Heart left ventricle (tissue), 16 donors: Measurements from ENCODE around the gene PLAGL2. TPM values are rescaled to one million over a fixed set of nuclear protein-coding genes. Genes with fewer than 3 reads are reported as not detected.
A peak's percentile ranks its signal among the peaks of the same experiment; 100 is the strongest.
"Not testable (repeated sequence)": the region's sequence is repeated elsewhere in the genome, so short reads cannot be mapped to it uniquely, and the experiment has no call there.

Experiments
- ATAC-seq, 4 donors: fragments of 200-7000 bp; cut with Tn5 transposase; one replicate each; pipeline ENCODE4 v1.9.1; 2020 to 2022; ENCODE audit warnings: moderate library complexity in 4 of 4, mild to moderate bottlenecking in 3 of 4, moderate number of reproducible peaks in 1 of 4
- DNase-seq, 5 donors: peaks; one replicate each; pipeline ENCODE4 v3.0.0-alpha.2; 2020
- H3K27ac ChIP-seq, 12 donors: fragments of 200-600 bp; sonication (generic) in 4 of 12; one replicate each; pipeline versions ENCODE4 v1.5.0 to v1.8.0; 2016 to 2022; ENCODE audit warnings: mild to moderate bottlenecking in 2 of 12
- H3K27me3 ChIP-seq, 9 donors: fragments of 200-600 bp; sonication (generic) in 2 of 9; one replicate each; pipeline versions ENCODE4 v1.5.1 to v1.8.0; 2016 to 2022; ENCODE audit warnings: mild to moderate bottlenecking in 3 of 9
- H3K36me3 ChIP-seq, 9 donors: fragments of 200-600 bp; sonication (generic) in 2 of 9; one replicate each; pipeline versions ENCODE4 v1.5.0 to v1.8.0; 2018 to 2022; ENCODE audit warnings: mild to moderate bottlenecking in 2 of 9
- H3K4me1 ChIP-seq, 12 donors: fragments of 200-600 bp; sonication (generic) in 4 of 12; one replicate each; pipeline versions ENCODE4 v1.5.0 to v1.8.0; 2016 to 2022; ENCODE audit warnings: mild to moderate bottlenecking in 3 of 12
- H3K4me3 ChIP-seq, 12 donors: fragments of 200-600 bp; sonication (generic) in 4 of 12; one replicate each; pipeline versions ENCODE4 v1.5.0 to v1.8.0; 2017 to 2022; ENCODE audit warnings: mild to moderate bottlenecking in 9 of 12, moderate library complexity in 4 of 12
- H3K9me3 ChIP-seq, 12 donors: fragments of 200-600 bp; sonication (generic) in 4 of 12; one replicate each; pipeline versions ENCODE4 v1.5.0 to v1.8.0; 2016 to 2022; ENCODE audit warnings: mild to moderate bottlenecking in 1 of 12
- CTCF ChIP-seq, 12 donors: fragments of 200-600 bp; sonication (generic) in 4 of 12; IDR thresholded peaks; one replicate each; pipeline versions ENCODE4 v1.5.0 to v1.8.0; 2018 to 2022; ENCODE audit warnings: antibody characterized with exemption in 12 of 12, mild to moderate bottlenecking in 5 of 12
- POLR2A ChIP-seq, 2 donors: fragments of 450-650 bp; IDR thresholded peaks; one replicate each; pipeline ENCODE4 v1.6.1; 2017; ENCODE audit warnings: antibody characterized with exemption in 2 of 2, mild to moderate bottlenecking in 2 of 2, moderate library complexity in 2 of 2
- WGBS, 4 donors: extraction: QIAGEN DNeasy Blood & Tissue Kit in 2 of 4; methylation state at CpG; one replicate each; pipeline versions ENCODE4 v1.1.5 to v1.1.7; 2013 to 2018; 5-methylcytosine and 5-hydroxymethylcytosine counted together
- intact Hi-C, 10 donors: fragments of 100-400 bp; cut with DNase I; formaldehyde crosslinking; loops; one replicate each; pipeline versions ENCODE4 v1.11.1 to v1.14.2; 2022
- polyA plus RNA-seq, 2 donors: library from polyadenylated mRNA; stranded (reverse); fragments of 200-250 nt; gene quantifications; one replicate each; pipeline ENCODE4 v1.2.3, GENCODE V29; 2013
- total RNA-seq, 9 donors: library from RNA; depleted of rRNA in 2 of 9; stranded (reverse); fragments of >200 nt in 2 of 9; fragmentation: NEBNext Ultra II Directional in 3 of 9; extraction: Animal tissue kit (Norgen Biotek cat#: 25700) in 3 of 9; gene quantifications; one replicate each; pipeline versions ENCODE4 v1.1.0 to v1.2.4, GENCODE V29; 2016 to 2023
- donor health status: ischemic (EF 13 %, LVEDD 7.1; RV severe dilation, severe dysfunction).
- donor health status: healthy with polysubstance abuse.
- donor health status: DM: no; HTN: yes; CAD: no.
- donor health status: DM: no; HTN: no; CAD: no.
- donor health status: ischemic (EF 25% LVEDD 6.9; RV normal size, moderate dysfunction).
- donor health status: ischemic (EF 25% LVEDD 5.7; RV mildly dilated, moderate dysfunction).
- donor health status: healthy.
- donor health status: DM: yes; HTN: yes; CAD: no.
- donor health status: ischemic (EF 35%, LVEDD 5.7; RV mildly dilated, moderate dysfunction).
- donor health status: nonischemic (EF 11% LVEDD 7.7; RV severe dilation, severe dysfunction).
- donor health status: DM: yes; HTN: yes; CAD: no.
- donor health status: PGD.
- donor health status: ischemic (EF 29% LVEDD 5.4; RV normal size, mild dysfunction).
- donor health status: nonischemic (EF 23%, LVEDD 6.1; RV moderate dilation, normal function).

The PLAGL2 gene
- total and polyA plus RNA-seq, 11 donors, result 4.0 to 9.9 (median 6.3) TPM

GRCh38 chr20:32195581-32195980 lies 12.0 kb downstream of the PLAGL2 start:
- Histone ChIP-seq H3K27ac (no peak overlapping the region), H3K36me3 (peaks cover 0 to 64% (median 57%) of the 10 kb centered on the region in 9 donors), H3K9me3 (no peaks in the 10 kb centered on the region), H3K4me3 (no peak overlapping the region), H3K27me3 (no peaks in the 10 kb centered on the region), H3K4me1 (peaks cover 0 to 38% (median 18%) of the 10 kb centered on the region in 12 donors)
- DNase-seq, result no peak
- TF ChIP-seq POLR2A (IDR thresholded peaks at IDR 0.05), result no peak
- TF ChIP-seq CTCF (IDR thresholded peaks at IDR 0.05), result no peak
- 73 to 77% (median 75%) methylated on average over 7 of the region's 7 CpGs for WGBS, 4 donors
- no peak for ATAC-seq
- intact Hi-C loops, result no loop called here

GRCh38 chr20:32193996-32194395 lies 13.5 kb downstream of the PLAGL2 start:
- H3K27ac ChIP-seq, result peak overlapping the region in 5 of 12 donors; percentile 1 to 33 (median 21)
- intact Hi-C loops, result no loop called here
- H3K4me3 ChIP-seq, result no peak overlapping the region
- DNase-seq, result no peak
- 37 to 49% (median 43%) methylated on average over 6 of the region's 6 CpGs for WGBS, 4 donors
- H3K4me1 ChIP-seq, result peaks cover 0 to 50% (median 26%) of the 10 kb centered on the region in 12 donors
- peaks cover 0 to 48% (median 41%) of the 10 kb centered on the region in 9 donors for H3K36me3 ChIP-seq
- ATAC-seq, result peak in 1 of 4 donors; percentile 12
- no peaks in the 10 kb centered on the region for H3K9me3 ChIP-seq
- H3K27me3 ChIP-seq, result no peaks in the 10 kb centered on the region
- TF ChIP-seq CTCF (IDR thresholded peaks at IDR 0.05) (no peak), POLR2A (IDR thresholded peaks at IDR 0.05) (no peak)

GRCh38 chr20:32193336-32193735 lies 14.2 kb downstream of the PLAGL2 start:
- ATAC-seq, H3K27me3 ChIP-seq, DNase-seq, intact Hi-C loops, H3K9me3 ChIP-seq, H3K4me3 ChIP-seq: not testable (repeated sequence)
- peaks cover 0 to 54% (median 30%) of the 10 kb centered on the region in 12 donors for H3K4me1 ChIP-seq
- H3K27ac ChIP-seq, result peak overlapping the region in 3 of 12 donors; percentile 1 to 22 (median 13)
- H3K36me3 ChIP-seq, result peaks cover 0 to 41% (median 35%) of the 10 kb centered on the region in 9 donors
- WGBS, 4 donors, result 84 to 89% (median 85%) methylated on average over 5 of the region's 5 CpGs

GRCh38 chr20:32192698-32193097 lies 14.8 kb downstream of the PLAGL2 start:
- 21 to 37% (median 29%) methylated on average over 3 of the region's 3 CpGs for WGBS, 4 donors

More at GRCh38 chr20:32192698-32193097, 14.8 kb downstream of the PLAGL2 start:
- Histone ChIP-seq H3K36me3 (peaks cover 0 to 35% (median 29%) of the 10 kb centered on the region in 9 donors), H3K27me3 (no peaks in the 10 kb centered on the region), H3K4me1 (peaks cover 0 to 54% (median 30%) of the 10 kb centered on the region in 12 donors), H3K4me3 (no peak overlapping the region), H3K9me3 (no peaks in the 10 kb centered on the region), H3K27ac (peak overlapping the region in 3 of 12 donors; percentile 4 to 29 (median 13))
- intact Hi-C loops, result no loop called here
- DNase-seq (no peak), ATAC-seq (peak in 1 of 4 donors; percentile 8)
- TF ChIP-seq CTCF (IDR thresholded peaks at IDR 0.05), result no peak
- no peak for TF ChIP-seq POLR2A (IDR thresholded peaks at IDR 0.05)
